Fibroblast of peridontal ligament (primary cell): Measurements from ENCODE around the gene ABCG1.

Experiments used
- DNase-seq: peaks from one replicate; pipeline ENCODE4 v3.0.0-alpha.2; 2010; ENCODE audit errors: extremely low read depth

ABCG1 gene

GRCh38 chr21:42214081-42214750, 4.7 kb upstream of the ABCG1 start:
- DNase-seq = no peak

- no peak for DNase-seq
Measured at GRCh38 chr21:42214921-42215320, 4.0 kb upstream of the ABCG1 start.

- DNase-seq = no peak
Measured at GRCh38 chr21:42215942-42216725, 2.8 kb upstream of the ABCG1 start.

GRCh38 chr21:42216726-42217572, 2.0 kb upstream of the ABCG1 start:
- DNase-seq = no peak

- DNase-seq = no peak
Measured at GRCh38 chr21:42219606-42220137, 732 bp downstream of the ABCG1 start.

- peak; percentile 22 for DNase-seq
Measured at GRCh38 chr21:42220138-42220701, 1.3 kb downstream of the ABCG1 start.

- no peak for DNase-seq
Measured at GRCh38 chr21:42221581-42222345, 2.8 kb downstream of the ABCG1 start.

GRCh38 chr21:42222386-42222785, 3.4 kb downstream of the ABCG1 start:
- DNase-seq = no peak

- DNase-seq = no peak
Measured at GRCh38 chr21:42222821-42223390, 4.0 kb downstream of the ABCG1 start.

GRCh38 chr21:42223826-42224575, 5.1 kb downstream of the ABCG1 start:
- no peak for DNase-seq

GRCh38 chr21:42225042-42225441, 6.1 kb downstream of the ABCG1 start:
- no peak for DNase-seq

- no peak for DNase-seq
Measured at GRCh38 chr21:42225571-42226155, 6.7 kb downstream of the ABCG1 start.

GRCh38 chr21:42226626-42227025, 7.7 kb downstream of the ABCG1 start:
- DNase-seq = no peak

GRCh38 chr21:42227909-42228708, 9.2 kb downstream of the ABCG1 start:
- peak; percentile 29 for DNase-seq

- no peak for DNase-seq
Measured at GRCh38 chr21:42228709-42229220, 9.8 kb downstream of the ABCG1 start.

GRCh38 chr21:42229676-42230075, 10.7 kb downstream of the ABCG1 start:
- DNase-seq = no peak

GRCh38 chr21:42230178-42230577, 11.2 kb downstream of the ABCG1 start:
- DNase-seq = no peak

GRCh38 chr21:42230636-42231035, 11.7 kb downstream of the ABCG1 start:
- no peak for DNase-seq

GRCh38 chr21:42231756-42232155, 12.8 kb downstream of the ABCG1 start:
- no peak for DNase-seq
